GM19372 (cell line): ENCODE measurements around the gene COA8.
A peak's percentile ranks its signal among the peaks of the same experiment; 100 is the strongest.

Experiments used
- ATAC-seq: cut with Tn5 transposase; IDR thresholded peaks from one replicate; pipeline ENCODE4 v1.9.1; 2021; ENCODE audit warnings: mild to moderate bottlenecking, low read depth, moderate library complexity; ENCODE audit not compliant: unreplicated experiment

COA8 gene

GRCh38 chr14:103562429-103563225 lies at the start of gene COA8, which contains the start of gene BAG5:
Gene COA8 (plus strand): TSS chr14:103562960. CDS start chr14:103563002, 42 bp downstream.
Gene BAG5 (minus strand): TSS chr14:103562657. CDS start chr14:103561164, 1,493 bp downstream.
- ATAC-seq = peak; percentile 67

GRCh38 chr14:103514596-103515421 lies 48.0 kb upstream of the COA8 start:
- ATAC-seq = no peak

GRCh38 chr14:103516426-103517173 lies 46.2 kb upstream of the COA8 start:
- no peak for ATAC-seq

GRCh38 chr14:103517174-103517566 lies 45.6 kb upstream of the COA8 start:
- ATAC-seq = no peak

- no peak for ATAC-seq
These were observed 44.9 kb upstream of the COA8 start for GRCh38 chr14:103517721-103518421.

- ATAC-seq = no peak
These were observed 44.2 kb upstream of the COA8 start for GRCh38 chr14:103518422-103519042.

GRCh38 chr14:103519043-103519836 lies 43.5 kb upstream of the COA8 start:
- ATAC-seq = no peak

GRCh38 chr14:103519837-103520212 lies 42.9 kb upstream of the COA8 start:
- ATAC-seq = no peak

GRCh38 chr14:103520269-103520656 lies 42.5 kb upstream of the COA8 start:
- no peak for ATAC-seq

- ATAC-seq = no peak
These were observed 41.9 kb upstream of the COA8 start for GRCh38 chr14:103520657-103521437.

GRCh38 chr14:103521438-103521950 lies 41.3 kb upstream of the COA8 start:
- ATAC-seq = no peak

GRCh38 chr14:103521951-103522563 lies 40.7 kb upstream of the COA8 start:
- no peak for ATAC-seq

- ATAC-seq = no peak
These were observed 39.8 kb upstream of the COA8 start, which contains the start of gene CKB for GRCh38 chr14:103522649-103523574. Gene CKB (minus strand): TSS chr14:103522830. CDS start chr14:103522493, 337 bp downstream.

GRCh38 chr14:103523575-103523954 lies 39.2 kb upstream of the COA8 start:
- ATAC-seq = no peak

GRCh38 chr14:103524002-103524935 lies 38.5 kb upstream of the COA8 start:
- ATAC-seq = no peak
